ENCODE results near the gene OTOP3.
A peak's percentile ranks its signal among the peaks of the same experiment; 100 is the strongest.

OTOP3 gene

GRCh38 chr17:74916851-74917199 lies 18.9 kb upstream of the OTOP3 start:
- no peak for DNase-seq (ENCODE audit: low read depth in 2 of 2)

GRCh38 chr17:74917430-74917829 lies 18.3 kb upstream of the OTOP3 start:
- DNase-seq (ENCODE audit: low read depth in 2 of 2), result no peak

GRCh38 chr17:74918906-74919305 lies 16.8 kb upstream of the OTOP3 start:
- DNase-seq (ENCODE audit: low read depth in 2 of 2), result no peak

- DNase-seq (ENCODE audit: low read depth in 2 of 2), result no peak
These were observed 16.0 kb upstream of the OTOP3 start for GRCh38 chr17:74919440-74920305.

GRCh38 chr17:74920306-74920620 lies 15.4 kb upstream of the OTOP3 start:
- no peak for DNase-seq (ENCODE audit: low read depth in 2 of 2)

- DNase-seq (ENCODE audit: low read depth in 2 of 2), result no peak
These were observed 15.1 kb upstream of the OTOP3 start for GRCh38 chr17:74920642-74921025.

GRCh38 chr17:74921026-74921681 lies 14.5 kb upstream of the OTOP3 start:
- no peak for DNase-seq (ENCODE audit: low read depth in 2 of 2)

- no peak for DNase-seq (ENCODE audit: low read depth in 2 of 2)
These were observed 13.9 kb upstream of the OTOP3 start for GRCh38 chr17:74921769-74922168.

GRCh38 chr17:74922172-74922571 lies 13.5 kb upstream of the OTOP3 start:
- DNase-seq (ENCODE audit: low read depth in 2 of 2), result no peak

- no peak for DNase-seq (ENCODE audit: low read depth in 2 of 2)
These were observed 12.8 kb upstream of the OTOP3 start, which contains the start of gene USH1G for GRCh38 chr17:74922694-74923537. USH1G (minus strand) TSS chr17:74923255; CDS start chr17:74923073, 182 bp downstream.

- DNase-seq (ENCODE audit: low read depth in 2 of 2), result peak; percentile 37 to 50
These were observed 12.0 kb upstream of the OTOP3 start for GRCh38 chr17:74923538-74924249.

- no peak for DNase-seq (ENCODE audit: low read depth in 2 of 2)
These were observed 11.3 kb upstream of the OTOP3 start, which contains the start of gene OTOP2 for GRCh38 chr17:74924250-74924948. OTOP2 (plus strand) TSS chr17:74924273; CDS start chr17:74924633, 360 bp downstream.

- DNase-seq (ENCODE audit: low read depth in 2 of 2), result no peak
These were observed 10.5 kb upstream of the OTOP3 start for GRCh38 chr17:74925242-74925641.

- DNase-seq (ENCODE audit: low read depth in 2 of 2), result no peak
These were observed 6.9 kb upstream of the OTOP3 start for GRCh38 chr17:74928786-74929185.

- DNase-seq (ENCODE audit: low read depth in 2 of 2), result no peak
These were observed 5.1 kb upstream of the OTOP3 start for GRCh38 chr17:74930535-74931036.

GRCh38 chr17:74935048-74935447 lies 650 bp upstream of the OTOP3 start:
- no peak for DNase-seq (ENCODE audit: low read depth in 2 of 2)

- no peak for DNase-seq (ENCODE audit: low read depth in 2 of 2)
These were observed 737 bp downstream of the OTOP3 start for GRCh38 chr17:74936470-74936799.

- DNase-seq (ENCODE audit: low read depth in 2 of 2), result no peak
These were observed 1.7 kb downstream of the OTOP3 start for GRCh38 chr17:74937064-74938051.

- DNase-seq (ENCODE audit: low read depth in 2 of 2), result no peak
These were observed 2.7 kb downstream of the OTOP3 start for GRCh38 chr17:74938194-74938950.

Measured in stimulated activated CD4-positive, alpha-beta T cell treated with anti-CD3 and anti-CD28 coated beads, Interleukin-1b, Interleukin-23, amount 100 ng/mL, for 1 hour (primary cell).